D721Med (cell line): ENCODE results near the gene CSF2.
"Not testable (repeated sequence)": the region's sequence is repeated elsewhere in the genome, so short reads cannot be mapped to it uniquely, and the experiment has no call there.

Experiments used
- DNase-seq: peaks from one replicate; pipeline ENCODE4 v3.0.0; 2011; ENCODE audit warnings: low spot score; ENCODE audit not compliant: insufficient read length
- FAIRE-seq: peaks from 2 replicates; lab custom pipeline; 2011; peaks lifted over from hg19 to GRCh38; lab: Jason Lieb, UNC
- CTCF ChIP-seq: IDR thresholded peaks from 2 replicates; pipeline ENCODE4 v1.5.1; 2012; ENCODE audit warnings: mild to moderate bottlenecking, control low read depth; ENCODE audit not compliant: insufficient read depth; ENCODE audit errors: missing control alignments

The CSF2 gene

GRCh38 chr5:132102944-132103331 is 29.3 kb downstream of the CSF2 start:
- FAIRE-seq, result no peak
- no peak for TF ChIP-seq CTCF

GRCh38 chr5:132103332-132103951 is 29.9 kb downstream of the CSF2 start:
- FAIRE-seq, result no peak
- no peak for TF ChIP-seq CTCF
- no peak for DNase-seq

More at GRCh38 chr5:132102944-132103331, 29.3 kb downstream of the CSF2 start:
- no peak for DNase-seq

- FAIRE-seq, result no peak
- DNase-seq, result no peak
- TF ChIP-seq CTCF, result no peak
Observed at GRCh38 chr5:132103969-132104391, 30.4 kb downstream of the CSF2 start.

GRCh38 chr5:132104556-132104955 is 31.0 kb downstream of the CSF2 start:
- DNase-seq, result no peak
- no peak for FAIRE-seq

GRCh38 chr5:132105688-132106087 is 32.1 kb downstream of the CSF2 start:
- TF ChIP-seq CTCF, result no peak
- DNase-seq (no peak), FAIRE-seq (no peak)

More at GRCh38 chr5:132104556-132104955, 31.0 kb downstream of the CSF2 start:
- no peak for TF ChIP-seq CTCF

GRCh38 chr5:132108495-132108894 is 34.9 kb downstream of the CSF2 start:
- not testable (repeated sequence) for FAIRE-seq, DNase-seq

GRCh38 chr5:132108957-132109356 is 35.4 kb downstream of the CSF2 start:
- DNase-seq, FAIRE-seq: not testable (repeated sequence)

- DNase-seq, result no peak
- TF ChIP-seq CTCF, result no peak
- FAIRE-seq, result no peak
Observed at GRCh38 chr5:132109494-132110053, 36.0 kb downstream of the CSF2 start.
